GM19025 (cell line): Measurements from ENCODE around the gene PANX2.
"Not testable (repeated sequence)": the region's sequence is repeated elsewhere in the genome, so short reads cannot be mapped to it uniquely, and the experiment has no call there.

Experiments
- ATAC-seq: cut with Tn5 transposase; IDR thresholded peaks from one replicate; pipeline ENCODE4 v1.9.1; 2021; ENCODE audit warnings: mild to moderate bottlenecking, low read depth, moderate library complexity; ENCODE audit not compliant: unreplicated experiment

Gene PANX2

GRCh38 chr22:50197000-50197800, 26.7 kb downstream of the PANX2 start:
- no peak for ATAC-seq

- ATAC-seq = no peak
Measured at GRCh38 chr22:50197856-50198623, 27.5 kb downstream of the PANX2 start.

GRCh38 chr22:50198624-50199017, 28.1 kb downstream of the PANX2 start:
- ATAC-seq = no peak

DNA sequence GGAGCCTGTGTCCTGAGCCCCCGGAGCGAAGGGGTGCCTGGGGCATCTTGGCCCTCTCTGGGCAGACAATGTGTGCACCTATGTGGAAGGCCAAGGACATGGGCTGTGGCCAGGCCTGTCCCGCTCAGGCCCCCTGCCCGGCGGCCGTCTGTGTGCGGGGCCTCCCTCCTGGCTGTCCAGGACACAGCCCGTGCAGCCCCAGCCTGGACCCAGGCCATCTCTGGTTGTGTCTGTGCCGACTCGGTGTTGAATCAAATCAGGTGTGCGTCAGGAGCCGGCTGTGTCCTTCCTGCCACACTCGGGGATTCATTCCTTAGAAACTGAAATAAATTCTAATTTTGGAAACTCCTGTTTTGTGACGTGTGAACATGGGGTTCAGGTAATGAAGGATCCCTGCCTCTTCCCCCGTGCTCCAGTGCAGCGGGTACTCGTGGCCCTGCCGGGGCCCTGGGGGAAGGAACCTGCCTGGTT, 28.8 kb downstream of the PANX2 start:
- ATAC-seq = no peak

GRCh38 chr22:50199829-50200460, 29.4 kb downstream of the PANX2 start:
- ATAC-seq = no peak

GRCh38 chr22:50200461-50201190, 30.1 kb downstream of the PANX2 start, which contains the start of gene SELENOO:
Gene SELENOO (plus strand): TSS chr22:50201011. CDS start chr22:50201037, 26 bp downstream.
- ATAC-seq = peak; percentile 78

DNA sequence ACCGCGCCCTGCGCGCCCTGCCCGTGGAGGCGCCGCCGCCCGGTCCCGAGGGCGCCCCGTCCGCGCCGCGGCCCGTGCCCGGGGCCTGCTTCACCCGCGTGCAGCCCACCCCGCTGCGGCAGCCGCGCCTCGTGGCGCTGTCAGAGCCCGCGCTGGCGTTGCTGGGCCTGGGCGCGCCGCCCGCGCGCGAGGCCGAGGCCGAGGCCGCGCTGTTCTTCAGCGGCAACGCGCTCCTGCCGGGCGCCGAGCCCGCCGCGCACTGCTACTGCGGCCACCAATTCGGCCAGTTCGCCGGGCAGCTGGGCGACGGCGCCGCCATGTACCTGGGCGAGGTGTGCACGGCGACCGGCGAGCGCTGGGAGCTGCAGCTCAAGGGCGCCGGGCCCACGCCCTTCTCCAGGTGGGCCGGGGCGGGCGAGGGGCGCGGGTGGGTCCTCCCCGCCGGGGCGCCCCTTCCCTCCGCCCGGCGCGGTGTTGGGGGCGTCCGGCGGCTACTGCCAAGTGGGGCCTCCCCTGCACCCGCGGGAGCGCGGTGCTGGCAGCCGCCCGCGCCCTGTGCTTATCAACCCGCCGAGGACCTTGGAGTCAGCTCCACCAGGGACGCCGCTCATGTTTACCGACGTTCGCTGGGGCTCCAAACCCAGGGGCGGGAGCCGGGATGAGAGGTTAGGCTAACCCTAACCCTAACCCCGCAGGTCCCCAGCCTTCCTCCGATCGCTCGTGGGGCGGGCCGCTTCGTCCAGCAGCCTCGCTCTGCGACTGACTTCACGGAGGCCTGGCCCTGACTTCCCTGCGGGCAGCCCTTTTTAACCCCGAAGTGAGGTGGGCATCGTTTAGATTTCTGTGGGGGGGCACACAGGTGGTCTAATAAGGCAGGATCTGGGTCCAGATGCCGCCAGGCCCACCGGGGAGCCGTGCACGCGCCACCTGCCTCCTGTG, 30.9 kb downstream of the PANX2 start:
- ATAC-seq = peak; percentile 36

DNA sequence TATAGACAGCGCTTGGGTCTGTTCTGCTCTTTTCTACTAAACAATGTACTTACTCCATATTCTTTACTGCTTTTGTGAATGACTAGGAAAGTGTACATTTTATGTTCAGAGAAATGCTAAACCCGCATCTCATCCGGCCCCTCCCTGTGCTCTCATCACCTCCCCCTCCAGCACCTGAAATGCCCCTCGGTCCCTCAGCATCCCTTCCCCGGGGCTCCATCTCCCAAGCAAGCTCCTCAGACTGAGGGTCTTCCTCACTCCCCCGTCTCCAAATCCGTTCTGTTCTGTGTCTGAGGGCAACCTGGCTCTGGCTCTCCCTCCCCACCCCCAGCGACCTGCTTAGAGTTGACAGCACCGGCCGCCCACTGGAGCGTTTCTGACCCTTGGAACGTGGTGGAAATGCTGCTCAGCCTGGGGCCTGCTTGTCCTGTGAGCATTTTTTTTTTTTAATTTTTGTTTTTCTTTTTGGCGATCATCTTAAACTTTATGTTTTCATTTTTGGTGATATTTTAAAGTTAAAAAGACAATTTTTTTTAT, 31.7 kb downstream of the PANX2 start:
- ATAC-seq = no peak

DNA sequence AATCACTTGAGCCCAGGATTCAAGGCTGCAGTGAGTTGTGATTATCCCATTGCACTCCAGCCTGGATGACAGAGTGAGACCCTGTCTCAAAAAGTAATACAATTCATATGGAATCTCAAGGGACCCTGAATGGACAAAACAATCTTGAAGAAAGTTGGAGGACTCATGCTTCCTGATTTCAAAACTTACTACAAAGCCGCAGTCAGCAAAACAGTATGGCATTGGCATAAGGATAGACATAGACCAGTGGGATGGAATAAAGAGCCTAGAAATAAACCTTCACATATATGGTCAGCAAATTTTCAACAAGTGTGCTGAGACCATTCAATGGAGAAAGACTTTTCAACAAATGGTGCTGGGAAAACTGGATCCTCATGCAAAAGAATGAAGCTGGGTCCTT, 32.8 kb downstream of the PANX2 start:
- ATAC-seq = no peak

- ATAC-seq = no peak
Measured at GRCh38 chr22:50204571-50204970, 34.0 kb downstream of the PANX2 start.

DNA sequence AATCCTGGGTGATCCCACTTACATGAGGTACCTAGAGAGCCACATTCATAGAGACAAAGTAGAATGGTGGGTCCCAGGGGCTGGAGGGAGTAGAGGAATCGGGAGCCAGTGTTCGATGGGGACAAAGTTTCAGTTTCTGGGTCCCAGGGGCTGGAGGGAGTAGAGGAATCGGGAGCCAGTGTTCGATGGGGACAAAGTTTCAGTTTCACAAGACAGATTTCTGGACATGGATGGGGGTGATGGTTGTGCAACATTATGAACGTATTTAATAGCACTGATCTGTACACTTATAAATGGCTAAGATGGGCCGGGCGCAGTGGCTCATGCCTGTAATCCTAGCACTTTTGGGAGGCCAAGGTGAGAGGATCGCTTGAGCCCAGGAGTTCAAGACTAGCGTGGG, 34.5 kb downstream of the PANX2 start:
- ATAC-seq = not testable (repeated sequence)

GRCh38 chr22:50205781-50206569, 35.4 kb downstream of the PANX2 start:
- ATAC-seq = no peak

- ATAC-seq = no peak
Measured at GRCh38 chr22:50206599-50206998, 36.1 kb downstream of the PANX2 start.

- ATAC-seq = no peak
Measured at GRCh38 chr22:50207383-50208140, 37.0 kb downstream of the PANX2 start.

DNA sequence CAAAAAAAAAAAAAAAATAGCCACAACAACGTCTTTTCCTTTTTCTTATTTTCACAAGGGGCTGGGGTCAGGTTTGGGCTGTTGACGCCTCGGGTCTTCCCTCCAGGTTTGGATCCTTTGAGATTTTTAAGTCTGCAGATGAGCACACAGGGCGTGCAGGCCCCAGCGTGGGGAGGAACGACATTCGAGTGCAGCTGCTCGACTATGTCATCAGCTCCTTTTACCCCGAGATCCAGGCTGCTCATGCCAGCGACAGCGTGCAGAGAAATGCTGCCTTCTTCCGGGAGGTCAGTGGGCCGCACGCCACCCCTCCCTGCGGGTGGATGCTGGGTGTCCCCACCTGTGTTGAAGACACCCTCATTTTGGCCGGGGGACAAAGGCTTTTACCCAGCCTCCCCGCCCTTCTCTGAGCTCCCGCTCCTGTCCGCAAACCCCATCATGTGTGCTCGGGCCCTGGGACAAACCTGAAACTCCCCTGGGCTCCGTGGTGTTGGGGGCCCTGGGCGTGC, 38.0 kb downstream of the PANX2 start:
- no peak for ATAC-seq

DNA sequence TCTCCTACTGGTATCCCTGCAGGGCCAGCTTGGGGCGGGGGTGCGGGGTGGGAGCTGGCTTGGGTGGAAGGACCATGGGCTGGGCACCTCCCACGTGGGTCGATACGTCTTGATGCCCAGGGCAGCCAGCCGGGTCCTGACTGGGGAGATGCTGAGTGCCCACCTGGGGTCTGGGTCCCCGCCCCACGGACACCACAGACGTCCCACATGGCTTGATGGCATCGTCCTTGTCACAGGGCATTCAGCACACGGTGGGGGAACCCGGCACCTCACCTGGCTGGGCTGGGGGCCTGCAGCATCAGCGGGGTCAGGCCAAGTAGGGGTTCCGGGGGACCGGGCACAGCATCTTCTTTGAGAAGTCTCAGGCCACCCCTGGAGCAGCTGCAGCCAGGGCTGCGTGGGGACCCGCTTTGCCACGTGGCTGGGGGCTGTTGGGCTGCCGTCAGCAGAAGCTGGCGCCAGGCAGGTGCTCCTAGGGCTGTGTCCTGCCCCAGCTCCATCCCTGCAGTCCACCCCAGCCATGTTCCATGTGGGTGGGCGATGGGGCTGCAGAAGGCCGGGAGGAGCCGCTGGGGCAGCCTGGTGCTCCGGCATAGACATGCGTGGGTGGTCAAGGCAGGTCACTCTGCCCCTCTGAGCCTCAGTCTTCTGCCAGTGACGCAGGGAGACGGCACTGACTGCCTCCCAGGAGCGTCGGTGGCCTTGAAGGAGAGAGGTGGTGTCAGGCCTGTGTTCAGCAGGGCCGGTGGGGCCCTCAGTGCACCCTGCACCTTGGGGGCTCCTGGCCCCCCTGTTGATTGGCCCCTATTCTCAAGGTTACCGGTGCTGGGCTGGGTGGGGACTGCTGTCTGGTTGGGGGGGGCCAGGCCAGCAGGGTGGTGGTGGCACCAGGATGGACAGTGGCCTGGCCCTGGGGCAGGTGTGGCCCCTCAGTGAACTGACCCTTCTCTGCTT, 38.7 kb downstream of the PANX2 start:
- no peak for ATAC-seq
